ENCODE measurements around the gene LPAR2.
"Not testable (repeated sequence)": the region's sequence is repeated elsewhere in the genome, so short reads cannot be mapped to it uniquely, and the experiment has no call there.

LPAR2 gene

GRCh38 chr19:19627621-19628500, at the start of gene LPAR2:
LPAR2 (minus strand) TSS chr19:19628220; CDS start chr19:19627275, 945 bp downstream.
- Mint-ChIP-seq H3K4me1 (ENCODE audit: low read depth) (peaks cover 15% of the 10 kb centered on the region), H3K27ac (peak within 1 kb of the TSS; percentile 96), H3K9me3 (no peaks in the 10 kb centered on the region), H3K4me3 (peak within 1 kb of the TSS; percentile 97), H3K27me3 (ENCODE audit: low read depth) (no peaks in the 10 kb centered on the region), H3K36me3 (ENCODE audit: low read depth) (peaks cover 29% of the 10 kb centered on the region)

GRCh38 chr19:19677579-19677978, 49.6 kb upstream of the LPAR2 start:
- Mint-ChIP-seq H3K9me3 (peaks cover 64% of the 10 kb centered on the region), H3K4me1 (ENCODE audit: low read depth) (peaks cover 3% of the 10 kb centered on the region), H3K36me3 (ENCODE audit: low read depth) (peaks cover 84% of the 10 kb centered on the region), H3K4me3 (no peak overlapping the region), H3K27ac (no peak overlapping the region), H3K27me3 (ENCODE audit: low read depth) (no peaks in the 10 kb centered on the region)

GRCh38 chr19:19674315-19674714, 46.3 kb upstream of the LPAR2 start:
- H3K9me3 Mint-ChIP-seq = peaks cover 65% of the 10 kb centered on the region

GRCh38 chr19:19672816-19673215, 44.8 kb upstream of the LPAR2 start:
- Mint-ChIP-seq H3K27me3 (ENCODE audit: low read depth) (no peaks in the 10 kb centered on the region), H3K9me3 (peaks cover 57% of the 10 kb centered on the region), H3K27ac (no peak overlapping the region), H3K36me3 (ENCODE audit: low read depth) (peaks cover 79% of the 10 kb centered on the region), H3K4me1 (ENCODE audit: low read depth) (peaks cover 15% of the 10 kb centered on the region), H3K4me3 (no peak overlapping the region)

More at GRCh38 chr19:19674315-19674714, 46.3 kb upstream of the LPAR2 start:
- no peaks in the 10 kb centered on the region for H3K27me3 Mint-ChIP-seq (ENCODE audit: low read depth)
- peak overlapping the region; percentile 26 for H3K27ac Mint-ChIP-seq
- peaks cover 11% of the 10 kb centered on the region for H3K4me1 Mint-ChIP-seq (ENCODE audit: low read depth)
- H3K36me3 Mint-ChIP-seq (ENCODE audit: low read depth) = peaks cover 87% of the 10 kb centered on the region
- H3K4me3 Mint-ChIP-seq = peak overlapping the region; percentile 10

GRCh38 chr19:19670070-19670551, 42.1 kb upstream of the LPAR2 start:
- H3K4me1 Mint-ChIP-seq (ENCODE audit: low read depth) = peaks cover 12% of the 10 kb centered on the region
- H3K36me3 Mint-ChIP-seq (ENCODE audit: low read depth) = peaks cover 55% of the 10 kb centered on the region

GRCh38 chr19:19668230-19669012, 40.4 kb upstream of the LPAR2 start, which contains the start of gene ZNF101:
ZNF101 (plus strand) TSS chr19:19668839; CDS start chr19:19668964, 125 bp downstream.
- H3K4me1 Mint-ChIP-seq (ENCODE audit: low read depth) = peaks cover 13% of the 10 kb centered on the region
- peaks cover 28% of the 10 kb centered on the region for H3K9me3 Mint-ChIP-seq
- H3K36me3 Mint-ChIP-seq (ENCODE audit: low read depth) = peaks cover 49% of the 10 kb centered on the region
- H3K27ac Mint-ChIP-seq = peak within 1 kb of the TSS; percentile 96
- peak within 1 kb of the TSS; percentile 81 for H3K4me3 Mint-ChIP-seq
- no peaks in the 10 kb centered on the region for H3K27me3 Mint-ChIP-seq (ENCODE audit: low read depth)

More at GRCh38 chr19:19670070-19670551, 42.1 kb upstream of the LPAR2 start:
- Mint-ChIP-seq H3K27ac (peak overlapping the region; percentile 85), H3K9me3 (peaks cover 35% of the 10 kb centered on the region), H3K4me3 (peak overlapping the region; percentile 81), H3K27me3 (ENCODE audit: low read depth) (no peaks in the 10 kb centered on the region)

GRCh38 chr19:19665420-19665948, 37.5 kb upstream of the LPAR2 start:
- Mint-ChIP-seq H3K4me3 (peak overlapping the region; percentile 17), H3K4me1 (ENCODE audit: low read depth) (peaks cover 29% of the 10 kb centered on the region), H3K36me3 (ENCODE audit: low read depth) (peaks cover 39% of the 10 kb centered on the region), H3K27ac (peak overlapping the region; percentile 9)
- H3K27me3 Mint-ChIP-seq (ENCODE audit: low read depth); H3K9me3 Mint-ChIP-seq: not testable (repeated sequence)

GRCh38 chr19:19663256-19664120, 35.5 kb upstream of the LPAR2 start, which contains the start of gene ATP13A1:
ATP13A1 (minus strand) TSS chr19:19663676; CDS start chr19:19663666, 10 bp downstream.
- Mint-ChIP-seq H3K27me3 (ENCODE audit: low read depth) (no peaks in the 10 kb centered on the region), H3K36me3 (ENCODE audit: low read depth) (peaks cover 30% of the 10 kb centered on the region), H3K4me1 (ENCODE audit: low read depth) (peaks cover 24% of the 10 kb centered on the region), H3K9me3 (peaks cover 4% of the 10 kb centered on the region), H3K27ac (peak within 1 kb of the TSS; percentile 97), H3K4me3 (peak within 1 kb of the TSS; percentile 92)

- Mint-ChIP-seq H3K36me3 (ENCODE audit: low read depth) (peaks cover 31% of the 10 kb centered on the region), H3K4me1 (ENCODE audit: low read depth) (peaks cover 20% of the 10 kb centered on the region), H3K4me3 (peak overlapping the region; percentile 87), H3K9me3 (no peaks in the 10 kb centered on the region), H3K27me3 (ENCODE audit: low read depth) (no peaks in the 10 kb centered on the region), H3K27ac (peak overlapping the region; percentile 90)
Observed at GRCh38 chr19:19662871-19663255, 34.8 kb upstream of the LPAR2 start.

- H3K4me1 Mint-ChIP-seq (ENCODE audit: low read depth) = peaks cover 20% of the 10 kb centered on the region
- H3K9me3 Mint-ChIP-seq = no peaks in the 10 kb centered on the region
- peak overlapping the region; percentile 90 for H3K27ac Mint-ChIP-seq
- H3K27me3 Mint-ChIP-seq (ENCODE audit: low read depth) = no peaks in the 10 kb centered on the region
- H3K36me3 Mint-ChIP-seq (ENCODE audit: low read depth) = peaks cover 35% of the 10 kb centered on the region
- peak overlapping the region; percentile 87 for H3K4me3 Mint-ChIP-seq
Observed at GRCh38 chr19:19662344-19662743, 34.3 kb upstream of the LPAR2 start.

- Mint-ChIP-seq H3K4me3 (peak overlapping the region; percentile 87), H3K27me3 (ENCODE audit: low read depth) (no peaks in the 10 kb centered on the region), H3K27ac (peak overlapping the region; percentile 90), H3K9me3 (no peaks in the 10 kb centered on the region), H3K4me1 (ENCODE audit: low read depth) (peaks cover 20% of the 10 kb centered on the region), H3K36me3 (ENCODE audit: low read depth) (peaks cover 38% of the 10 kb centered on the region)
Observed at GRCh38 chr19:19661675-19662251, 33.7 kb upstream of the LPAR2 start.

- peak overlapping the region; percentile 90 for H3K27ac Mint-ChIP-seq
- no peaks in the 10 kb centered on the region for H3K9me3 Mint-ChIP-seq
- no peaks in the 10 kb centered on the region for H3K27me3 Mint-ChIP-seq (ENCODE audit: low read depth)
- H3K4me3 Mint-ChIP-seq = peak overlapping the region; percentile 87
- H3K36me3 Mint-ChIP-seq (ENCODE audit: low read depth) = peaks cover 37% of the 10 kb centered on the region
- peaks cover 20% of the 10 kb centered on the region for H3K4me1 Mint-ChIP-seq (ENCODE audit: low read depth)
Observed at GRCh38 chr19:19661141-19661674, 33.2 kb upstream of the LPAR2 start.

- Mint-ChIP-seq H3K4me3 (no peak overlapping the region), H3K4me1 (ENCODE audit: low read depth) (peaks cover 20% of the 10 kb centered on the region), H3K27ac (no peak overlapping the region), H3K9me3 (no peaks in the 10 kb centered on the region), H3K27me3 (ENCODE audit: low read depth) (no peaks in the 10 kb centered on the region), H3K36me3 (ENCODE audit: low read depth) (peaks cover 43% of the 10 kb centered on the region)
Observed at GRCh38 chr19:19659646-19660245, 31.7 kb upstream of the LPAR2 start.

Measured in T-helper 1 cell treated with Interleukin-12 subunit alpha and Interleukin-12 subunit beta and Interleukin-4 antibody, amounts not matched to agents 30 μg/mL and 1 μg/mL, for 36 hours (primary cell).